HG02610 (cell line): ENCODE data around the gene GNB5.
A peak's percentile ranks its signal among the peaks of the same experiment; 100 is the strongest.
"Not testable (repeated sequence)": the region's sequence is repeated elsewhere in the genome, so short reads cannot be mapped to it uniquely, and the experiment has no call there.

Source experiments
- ATAC-seq: cut with Tn5 transposase; IDR thresholded peaks from one replicate; pipeline ENCODE4 v1.9.1; 2021; ENCODE audit warnings: mild to moderate bottlenecking, moderate library complexity; ENCODE audit not compliant: unreplicated experiment

GNB5 gene

DNA sequence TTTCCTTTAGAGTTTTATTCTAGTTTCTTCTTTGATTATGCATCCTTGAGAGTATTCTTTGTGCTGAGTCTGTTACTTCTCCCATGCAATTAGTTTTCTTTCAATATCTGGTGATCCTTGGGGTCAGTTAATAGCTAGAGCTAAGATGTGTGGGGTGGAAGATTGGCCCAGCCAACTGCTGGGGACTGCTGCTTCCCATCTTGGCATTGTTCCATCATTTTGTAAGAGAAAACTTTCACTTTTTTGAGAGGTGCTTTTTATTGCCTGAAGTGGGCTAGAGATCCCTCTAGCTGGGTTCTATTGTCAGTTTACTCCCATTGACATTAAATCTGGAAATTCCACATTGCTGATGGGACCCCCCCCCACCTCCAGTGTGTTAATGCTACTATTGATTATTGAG, 94.0 kb downstream of the GNB5 start:
- ATAC-seq = no peak

DNA sequence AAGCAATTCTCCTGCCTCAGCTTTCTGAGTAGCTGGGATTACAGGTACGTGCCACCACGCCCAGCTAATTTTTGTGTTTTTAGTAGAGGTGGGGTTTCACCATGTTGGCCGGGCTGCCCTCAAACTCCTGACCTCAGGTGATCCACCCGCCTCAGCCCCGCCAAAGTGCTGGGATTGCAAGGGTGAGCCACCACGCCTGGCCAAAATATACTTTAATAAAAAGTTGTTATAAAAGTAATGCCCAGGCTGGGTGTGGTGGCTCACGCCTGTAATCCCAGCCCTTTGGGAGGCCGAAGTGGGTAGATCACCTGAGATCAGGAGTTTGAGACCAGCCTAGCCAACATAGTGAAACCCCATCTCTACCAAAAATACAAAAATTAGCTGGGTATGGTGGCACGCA, 94.7 kb downstream of the GNB5 start:
- not testable (repeated sequence) for ATAC-seq

DNA sequence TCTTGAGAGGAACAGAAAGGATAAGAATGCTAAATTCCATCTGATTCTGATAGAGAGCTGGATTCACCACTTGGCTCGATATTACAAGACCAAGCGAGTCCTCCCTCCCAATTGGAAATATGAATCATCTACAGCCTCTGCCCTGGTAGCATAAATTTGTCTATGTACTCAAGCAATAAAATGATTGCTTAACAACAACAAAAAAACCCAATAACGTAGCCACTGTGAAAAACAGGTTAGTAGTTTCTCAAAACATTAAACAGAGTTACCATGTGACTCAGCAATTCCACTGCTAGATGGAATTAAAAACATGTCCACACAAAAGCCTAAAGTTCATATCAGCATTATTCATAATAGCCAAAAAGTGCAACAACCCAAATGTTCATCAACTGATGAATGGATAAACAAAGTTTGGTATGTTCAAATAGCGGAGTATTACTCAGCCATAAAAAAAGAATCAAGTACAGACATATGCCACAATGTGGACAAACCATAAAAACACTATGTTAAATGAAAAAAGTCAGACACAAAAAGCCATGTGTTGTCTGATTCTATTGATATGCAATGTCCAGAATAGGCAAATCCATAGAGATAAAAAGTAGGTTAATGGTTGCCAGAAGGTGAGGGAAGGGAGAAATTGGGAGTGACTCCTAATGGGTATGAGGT, 95.5 kb downstream of the GNB5 start:
- ATAC-seq = no peak

DNA sequence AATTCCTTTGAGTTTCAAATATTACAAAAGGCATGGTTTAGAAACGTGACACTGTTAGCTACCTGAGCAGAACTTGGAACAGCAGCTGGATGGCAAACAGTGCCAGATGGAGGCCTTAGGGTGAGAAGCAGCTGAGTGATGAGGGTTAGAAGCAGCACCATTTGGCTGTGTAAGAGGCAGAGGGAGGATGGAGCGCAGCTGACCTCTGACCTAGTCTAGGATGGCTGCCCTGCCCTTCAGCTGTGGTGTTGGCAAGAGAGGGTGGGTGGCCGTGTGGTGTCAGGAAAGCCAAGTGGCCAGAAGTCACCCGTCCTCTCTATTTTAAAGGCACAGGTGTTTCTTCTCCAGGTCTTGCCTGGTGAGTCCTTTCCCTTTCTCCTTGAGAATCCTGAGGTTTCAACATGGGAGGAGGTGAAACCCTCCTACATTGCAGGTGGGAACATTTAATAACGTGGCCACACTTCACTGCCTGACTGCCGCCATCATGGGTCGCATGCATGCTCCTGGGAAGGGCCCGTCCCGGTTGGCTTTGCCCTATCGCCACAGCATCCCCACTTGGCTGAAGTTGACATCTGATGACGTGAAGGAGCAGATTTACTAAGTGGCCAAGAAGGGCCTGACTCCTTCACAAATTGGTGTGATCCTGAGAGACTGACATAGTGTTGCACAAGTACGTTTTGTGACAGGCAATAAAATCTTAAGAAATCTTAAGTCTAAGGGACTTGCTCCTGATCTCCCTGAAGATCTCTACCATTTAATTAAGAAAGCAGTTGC, 96.2 kb downstream of the GNB5 start:
- no peak for ATAC-seq

DNA sequence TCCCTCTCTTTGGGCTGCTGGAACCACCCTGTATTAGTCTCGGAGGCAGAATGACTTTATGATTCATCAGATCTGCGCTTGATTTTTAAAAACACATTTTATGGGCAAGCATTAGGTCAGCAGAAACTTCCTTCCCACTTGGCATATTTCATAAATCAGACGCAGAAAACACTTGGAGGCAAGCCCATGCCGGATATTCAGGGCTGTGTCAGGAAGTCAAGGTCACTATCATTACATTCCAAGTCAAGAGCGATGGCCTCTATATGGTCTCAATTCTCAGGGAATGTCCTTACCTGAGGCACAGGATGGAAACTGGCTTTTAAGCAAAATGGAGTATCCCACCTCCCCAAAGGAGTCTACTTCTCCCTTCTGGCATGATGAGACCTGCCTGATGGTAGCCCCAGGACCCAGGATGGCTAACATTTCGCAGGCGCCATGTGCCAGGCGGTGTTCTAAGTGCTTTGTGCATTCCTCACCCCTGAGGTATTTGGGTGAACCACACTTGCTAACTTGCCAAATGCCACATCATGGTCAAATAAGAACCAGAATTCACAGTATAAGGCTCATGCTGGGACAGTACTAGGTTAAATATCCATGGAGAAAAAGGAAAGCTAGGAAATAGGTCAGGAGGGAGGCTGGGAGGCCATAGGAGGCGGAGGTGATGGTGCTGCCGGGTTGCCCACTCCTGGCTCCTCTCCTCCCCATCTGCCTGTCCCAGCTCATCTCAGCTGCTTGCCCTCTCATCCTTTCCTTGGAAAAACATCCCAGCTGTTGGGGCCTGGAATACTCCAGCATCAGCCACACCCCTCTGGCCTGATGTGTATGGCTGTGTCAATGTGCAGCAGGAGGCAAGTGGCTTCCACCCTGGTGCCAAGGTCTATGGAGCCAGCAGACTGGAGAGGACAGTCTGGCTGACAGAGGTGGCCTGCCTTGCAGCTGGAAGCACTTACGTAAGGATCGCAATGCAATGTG, 97.4 kb downstream of the GNB5 start:
- no peak for ATAC-seq

DNA sequence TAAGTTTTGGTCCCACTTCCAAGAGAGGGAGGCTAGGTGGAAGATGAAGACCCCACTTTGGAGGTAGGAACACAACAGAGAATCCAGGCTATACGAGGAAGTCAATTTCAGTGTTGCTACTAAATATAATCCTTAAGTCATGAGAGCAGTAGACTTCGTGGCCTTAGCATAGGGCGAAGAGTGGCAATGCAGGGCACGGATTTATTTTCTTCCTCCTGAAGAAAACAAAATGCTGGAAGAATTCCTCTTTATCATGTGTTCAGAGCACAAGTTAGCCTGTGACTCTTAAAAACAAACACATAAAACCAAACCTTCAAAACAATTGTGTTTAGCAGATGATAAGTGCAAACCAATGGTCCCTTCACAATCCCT, 98.0 kb downstream of the GNB5 start:
- ATAC-seq = no peak

DNA sequence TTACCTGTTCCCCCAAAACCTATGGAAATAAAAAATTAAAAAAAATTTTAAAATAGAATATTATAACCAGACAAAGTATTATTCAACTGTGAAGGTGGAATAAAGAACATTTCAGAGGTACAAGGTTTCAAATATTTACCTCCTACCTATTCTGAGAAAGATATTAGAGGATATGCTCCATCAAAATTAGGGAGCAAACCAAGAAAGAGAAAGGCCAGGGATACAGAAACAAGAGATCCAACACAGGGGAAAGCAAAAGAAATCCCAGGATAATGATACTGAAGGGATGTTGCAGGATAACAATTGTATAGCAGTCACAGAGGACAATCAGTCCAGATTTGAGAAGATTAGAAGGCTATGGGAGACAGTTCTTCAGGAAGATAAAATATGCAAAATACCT, 101.0 kb downstream of the GNB5 start:
- no peak for ATAC-seq

DNA sequence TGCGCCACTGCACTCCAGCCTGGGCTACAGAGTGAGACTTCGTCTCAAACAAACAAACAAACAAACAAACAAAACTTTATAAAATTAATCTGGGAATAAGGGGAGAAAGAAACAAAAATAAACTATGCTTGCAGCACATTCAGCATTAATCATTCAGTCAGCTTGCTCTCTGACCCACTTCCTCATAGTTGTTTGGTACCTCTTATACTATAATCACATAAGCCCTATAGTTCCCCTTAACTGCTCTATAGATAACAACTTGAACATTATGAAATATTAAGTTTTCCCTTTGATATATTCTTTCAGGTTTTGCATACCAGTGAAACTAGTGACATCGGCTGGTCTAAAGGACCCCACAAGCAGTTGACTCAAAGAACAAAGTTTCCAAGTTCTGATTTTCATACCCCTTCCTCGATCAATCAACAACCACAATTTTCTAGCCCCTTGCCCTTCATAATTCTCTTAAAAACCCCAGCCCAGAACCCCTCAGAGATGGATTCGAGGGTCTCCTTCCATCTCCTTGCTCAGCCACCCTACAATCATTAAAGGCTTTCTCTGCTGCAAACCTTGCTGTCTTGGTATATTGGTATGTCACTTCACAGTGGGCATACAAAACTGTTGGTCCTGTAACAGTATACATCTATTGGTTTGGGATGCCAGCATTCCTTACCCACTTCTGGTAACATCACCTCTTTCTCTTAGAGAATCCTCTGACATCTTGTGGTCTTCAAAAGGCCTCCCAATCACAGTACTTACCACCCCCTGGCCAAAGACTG, 105.0 kb downstream of the GNB5 start:
- ATAC-seq = no peak

DNA sequence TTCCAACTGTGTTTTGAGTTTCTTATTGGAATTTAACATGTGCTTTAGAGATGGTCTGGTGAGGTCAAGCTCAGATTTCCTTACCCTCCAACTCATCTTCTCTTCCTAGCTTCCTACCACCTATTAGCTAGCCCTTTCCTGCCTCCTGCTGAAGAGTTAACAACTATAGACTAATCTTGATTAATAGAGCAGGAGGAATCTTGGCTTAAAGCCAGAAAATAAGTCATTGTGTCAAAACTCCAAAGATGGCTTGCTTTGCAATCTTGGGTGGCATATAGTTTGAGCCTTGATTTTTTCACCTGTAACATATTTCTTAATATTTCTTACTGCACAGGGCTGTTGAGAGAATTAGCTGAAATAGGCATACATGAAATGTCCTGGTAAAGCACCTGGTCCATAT, 105.9 kb downstream of the GNB5 start:
- no peak for ATAC-seq

DNA sequence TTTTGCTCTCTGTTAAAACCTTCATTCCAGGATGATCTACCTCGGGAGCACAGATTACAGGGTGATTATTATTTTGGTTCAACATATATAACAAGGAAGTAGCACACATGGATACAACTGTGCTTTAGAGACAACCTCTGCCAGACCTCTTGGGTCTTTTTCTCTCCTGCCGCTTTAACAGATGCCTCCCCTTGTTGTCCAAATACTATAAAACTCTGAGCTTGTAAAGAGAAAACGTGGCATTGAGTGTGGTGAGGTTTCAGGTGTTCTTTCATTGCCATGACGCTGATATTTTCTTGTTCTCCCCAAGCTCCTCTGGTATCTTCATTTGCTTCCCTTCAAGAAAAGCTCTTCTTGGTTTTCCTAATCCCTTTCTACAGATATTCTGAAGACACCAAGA, 107.6 kb downstream of the GNB5 start:
- ATAC-seq = no peak

DNA sequence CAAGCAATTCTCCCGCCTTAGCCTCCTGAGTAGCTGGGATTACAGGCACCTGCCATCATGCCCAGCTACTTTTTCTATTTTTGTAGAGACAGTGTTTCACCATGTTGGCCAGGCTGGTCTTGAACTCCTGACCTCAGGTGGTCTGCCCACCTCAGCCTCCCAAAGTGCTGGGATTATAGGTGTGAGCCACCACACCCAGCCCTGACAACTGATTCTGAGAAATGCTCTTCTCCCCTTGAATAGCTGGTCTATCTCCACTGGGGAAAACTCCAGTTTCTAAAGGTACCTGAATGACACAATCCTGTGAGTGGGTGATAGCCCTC, 108.2 kb downstream of the GNB5 start:
- peak; percentile 40 for ATAC-seq

DNA sequence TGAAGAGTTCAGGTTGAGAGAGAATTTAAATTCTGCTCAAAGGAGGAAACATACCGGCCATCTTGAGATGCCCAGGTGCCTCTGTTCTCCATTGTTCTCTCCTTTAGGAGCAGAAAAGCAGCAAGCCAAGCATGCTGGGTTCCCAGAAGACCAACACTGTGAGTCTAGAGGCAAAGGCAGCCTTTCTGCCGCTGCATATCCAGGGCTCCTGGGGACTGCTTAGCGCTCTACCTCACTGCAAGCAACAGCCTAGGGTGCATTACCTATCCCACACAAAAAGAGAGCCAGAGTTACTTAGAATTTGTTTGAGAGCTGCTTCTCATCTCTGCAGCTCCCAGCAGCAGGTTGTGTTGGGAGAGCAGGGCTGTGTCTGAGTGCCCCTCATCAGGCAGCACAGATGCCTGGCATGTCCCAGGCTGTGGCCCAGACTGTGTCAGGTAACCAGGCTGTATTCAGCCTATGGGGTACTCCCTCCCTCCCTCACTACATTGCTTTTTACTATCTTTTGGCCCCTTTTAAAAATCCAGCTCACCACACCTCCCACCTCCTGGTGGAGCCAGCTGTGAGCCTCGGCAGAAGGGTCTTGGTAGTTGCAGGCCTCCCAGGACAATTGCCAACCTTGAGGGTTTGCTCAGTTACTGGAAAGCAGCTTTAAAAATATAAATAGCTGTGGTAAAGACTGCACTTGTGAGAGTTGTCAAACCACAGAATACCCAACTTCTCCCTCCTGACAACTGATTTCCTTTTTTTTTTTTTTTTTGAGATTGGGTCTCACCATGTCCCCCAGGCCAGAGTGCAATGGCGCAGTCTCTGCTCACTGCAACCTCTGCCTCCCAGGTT, 108.8 kb downstream of the GNB5 start:
- peak; percentile 59 for ATAC-seq

DNA sequence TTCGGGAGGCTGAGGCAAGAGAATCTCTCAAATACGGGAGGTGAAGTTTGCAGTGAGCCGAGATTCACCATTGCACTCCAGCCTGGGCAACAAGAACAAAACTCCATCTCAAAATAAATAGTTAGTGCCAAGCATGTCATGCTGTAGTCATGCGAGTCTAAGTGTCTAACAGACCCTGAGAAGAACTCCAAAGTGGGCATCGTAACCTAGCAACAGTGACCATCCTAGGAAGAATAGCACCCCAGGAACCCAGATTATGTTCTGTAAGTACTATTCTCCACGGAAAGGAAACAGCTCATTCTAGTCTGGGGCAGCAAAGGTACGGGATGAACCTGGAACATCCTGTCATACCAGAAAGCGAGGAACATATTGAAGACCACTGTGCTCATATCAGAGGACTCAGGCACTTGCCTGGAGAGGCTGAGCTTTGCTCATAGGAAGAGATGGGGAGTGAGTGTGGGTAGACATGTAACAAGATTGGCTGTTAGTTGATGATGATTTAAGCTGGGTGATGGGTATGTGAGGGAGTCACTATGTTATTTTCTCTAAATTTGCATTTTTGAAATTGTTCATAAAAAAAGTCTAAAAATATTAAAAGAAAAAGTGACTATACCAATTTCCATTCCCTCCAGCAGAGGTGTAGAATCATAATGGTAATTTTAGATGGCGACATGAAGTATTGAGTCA, 110.3 kb downstream of the GNB5 start:
- ATAC-seq = no peak

DNA sequence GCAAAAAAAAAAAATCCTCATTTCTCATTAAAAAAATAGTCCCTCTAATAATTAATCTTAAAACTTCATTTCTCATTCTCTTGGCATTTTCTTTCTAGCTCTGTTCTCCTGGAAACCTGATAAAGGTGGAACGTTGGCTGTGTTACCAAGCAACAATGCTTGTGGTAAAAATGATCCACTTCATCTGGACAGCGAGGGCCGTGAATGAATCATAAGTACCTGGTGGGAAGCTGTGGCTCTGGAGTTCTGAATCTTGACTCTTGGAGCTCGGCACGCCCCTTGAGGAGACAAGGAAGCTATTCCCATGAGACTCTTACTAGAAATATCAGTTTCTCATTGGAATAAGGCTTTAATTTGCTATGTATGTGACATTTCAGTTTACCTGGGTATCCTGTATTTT, 111.2 kb downstream of the GNB5 start:
- ATAC-seq = no peak

DNA sequence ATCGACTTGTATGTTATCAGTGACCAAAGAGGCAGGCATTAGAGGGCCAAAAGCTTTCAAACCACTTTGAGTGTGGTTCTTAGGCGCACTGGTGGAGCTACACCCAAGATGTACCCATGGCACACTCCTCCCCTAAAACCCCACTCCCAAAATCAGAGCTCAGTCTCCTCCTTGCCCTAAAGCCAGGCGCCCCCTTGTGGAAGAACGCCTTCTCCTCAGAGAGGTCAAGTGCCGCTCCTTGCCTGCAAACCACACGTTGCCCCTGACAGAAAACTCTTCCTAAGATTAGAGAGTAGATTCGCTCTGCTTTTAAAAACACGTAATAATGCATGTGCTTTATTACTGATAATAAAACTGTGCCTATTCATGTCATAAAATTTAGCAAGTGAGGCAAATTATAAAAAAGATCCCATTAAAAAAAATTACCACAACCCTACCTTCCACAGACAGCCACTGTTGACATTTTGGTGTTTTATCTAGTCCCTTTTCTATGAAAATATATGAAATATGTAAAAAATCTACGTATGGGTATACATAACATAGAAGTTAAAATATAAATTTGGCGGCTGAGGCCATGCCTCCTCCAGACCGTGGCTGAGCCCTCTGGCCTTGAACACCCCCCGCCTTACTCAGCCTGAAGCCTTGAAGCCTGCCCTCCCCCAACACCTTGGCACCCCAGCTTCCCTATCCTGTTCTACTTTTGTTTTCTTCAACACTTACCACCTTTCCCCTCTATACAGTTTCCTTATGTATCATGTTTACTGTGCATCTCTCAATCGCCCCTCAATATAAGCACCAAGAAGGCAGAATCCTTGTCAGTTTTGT, 112.1 kb downstream of the GNB5 start:
- ATAC-seq = no peak

DNA sequence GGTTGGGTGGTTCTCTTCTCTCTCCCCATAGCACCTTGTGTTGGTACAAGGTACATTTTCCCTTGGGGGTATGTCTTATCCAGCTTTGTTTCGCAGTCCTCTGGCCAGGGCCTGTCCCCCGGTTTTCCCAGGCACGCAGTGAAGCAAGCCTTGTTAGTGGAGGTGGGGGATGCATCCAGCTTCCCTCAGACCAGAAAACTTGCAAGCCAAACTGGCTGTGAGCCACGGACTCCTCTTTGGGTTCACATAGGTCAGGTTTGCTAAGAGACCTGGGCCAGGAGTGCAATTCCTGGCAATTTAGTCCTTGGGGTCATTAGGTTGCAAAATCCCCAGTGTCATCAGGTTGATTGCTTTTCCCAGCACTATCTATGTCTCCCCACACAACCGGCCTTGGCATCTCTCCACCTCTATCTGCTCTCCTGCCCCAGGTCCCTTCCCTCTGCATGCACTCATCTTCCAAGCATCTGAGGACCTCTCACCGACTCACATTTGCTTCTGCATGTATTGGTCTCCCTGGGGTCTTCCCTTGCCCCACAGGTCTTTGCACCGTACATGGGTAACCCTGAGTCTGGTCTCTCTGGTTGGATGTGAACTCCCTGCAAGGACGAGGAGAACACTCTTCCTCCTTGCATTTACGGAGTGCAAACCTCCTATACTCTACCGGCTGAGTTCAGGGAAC, 112.9 kb downstream of the GNB5 start:
- no peak for ATAC-seq

DNA sequence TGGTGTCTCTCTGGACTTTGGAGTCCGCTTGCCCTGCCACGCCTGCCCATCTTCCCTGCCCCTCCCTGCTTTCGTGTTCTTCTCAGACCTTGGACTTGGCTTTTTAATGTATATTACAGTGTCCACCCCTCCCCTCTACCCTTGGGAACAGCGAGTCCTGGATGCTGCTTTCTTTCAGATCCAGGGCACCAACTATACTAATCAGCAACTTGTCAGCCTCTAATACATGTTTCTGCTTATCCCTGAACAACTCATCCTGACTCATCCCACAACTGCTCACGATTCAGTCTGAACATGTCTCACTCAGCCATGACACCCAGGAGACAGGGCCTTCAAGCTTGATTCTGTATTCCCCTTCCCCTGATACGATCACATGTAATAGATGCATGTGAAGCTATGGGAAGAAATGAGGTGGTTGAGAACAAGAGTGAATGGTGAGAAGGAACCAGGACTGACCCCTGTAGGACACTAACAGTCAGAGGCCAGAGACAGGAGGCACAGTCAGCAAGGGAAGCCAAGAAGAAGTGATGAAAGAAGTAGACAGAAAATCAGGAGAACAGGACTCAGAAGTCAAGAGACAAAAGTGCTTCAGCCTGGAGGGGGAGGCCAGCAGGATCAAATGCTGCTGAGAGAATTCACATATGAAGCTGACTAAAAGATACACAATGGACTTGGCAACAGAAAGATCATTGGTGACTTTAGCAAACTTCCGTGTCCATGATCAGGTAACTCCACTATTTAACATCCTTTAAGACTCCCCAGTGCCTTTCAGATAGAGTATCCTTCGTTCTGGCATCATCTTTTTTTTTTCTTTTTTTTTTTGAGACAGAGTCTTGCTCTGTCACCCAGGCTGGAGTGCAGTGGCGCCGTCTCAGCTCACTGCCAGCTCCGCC, 114.1 kb downstream of the GNB5 start:
- ATAC-seq = peak; percentile 90
